Sigmoid colon (tissue), 7 donors: Measurements from ENCODE around the gene TRPM2. TPM values are rescaled to one million over a fixed set of nuclear protein-coding genes. Genes with fewer than 3 reads are reported as not detected.
"Not testable (repeated sequence)": the region's sequence is repeated elsewhere in the genome, so short reads cannot be mapped to it uniquely, and the experiment has no call there.

Experiments used
- DNase-seq: peaks from one replicate; pipeline ENCODE4 v3.0.0-alpha.2; 2019
- H3K27ac ChIP-seq, 4 donors: fragments of 200-600 bp; sonication (generic); one replicate each; pipeline ENCODE4 v1.5.1; 2016 to 2019; ENCODE audit warnings: mild to moderate bottlenecking in 1 of 4
- H3K27me3 ChIP-seq, 3 donors: fragments of 200-600 bp; sonication (generic); one replicate each; pipeline ENCODE4 v1.5.1; 2019; ENCODE audit warnings: mild to moderate bottlenecking in 1 of 3
- H3K36me3 ChIP-seq, 4 donors: fragments of 200-600 bp; sonication (generic); one replicate each; pipeline ENCODE4 v1.5.1; 2016 to 2019
- H3K4me1 ChIP-seq, 4 donors: fragments of 200-600 bp; sonication (generic); one replicate each; pipeline ENCODE4 v1.5.1; 2017 to 2019
- H3K4me3 ChIP-seq, 4 donors: fragments of 200-600 bp; sonication (generic); one replicate each; pipeline ENCODE4 v1.5.1; 2017 to 2019; ENCODE audit warnings: mild to moderate bottlenecking in 2 of 4, moderate library complexity in 1 of 4
- H3K9me3 ChIP-seq, 4 donors: fragments of 200-600 bp in 3 of 4; sonication (generic) in 3 of 4; one replicate each; pipeline versions ENCODE4 v1.5.1 to v1.6.1; 2013 to 2019
- EP300 ChIP-seq, 4 donors: sonication (generic); formaldehyde crosslinking; IDR thresholded peaks; one replicate each; pipeline ENCODE4 v1.6.1; 2017; ENCODE audit warnings: antibody characterized with exemption in 4 of 4
- POLR2A ChIP-seq, 2 donors: fragments of 450-650 bp; IDR thresholded peaks; one replicate each; pipeline ENCODE4 v1.6.1; 2016; ENCODE audit warnings: antibody characterized with exemption in 2 of 2, mild to moderate bottlenecking in 2 of 2, moderate library complexity in 2 of 2
- POLR2AphosphoS5 ChIP-seq, 4 donors: sonication (generic); formaldehyde crosslinking; IDR thresholded peaks; one replicate each; pipeline ENCODE4 v1.6.1; 2017; ENCODE audit warnings: antibody characterized with exemption in 4 of 4
- WGBS, 2 donors: extraction: QIAGEN DNeasy Blood & Tissue Kit; methylation state at CpG; one replicate each; pipeline ENCODE4 v1.1.7; 2013; 5-methylcytosine and 5-hydroxymethylcytosine counted together
- intact Hi-C: fragments of 100-400 bp; cut with DNase I; formaldehyde crosslinking; loops from one replicate; pipeline ENCODE4 v1.15.1; 2023
- polyA plus RNA-seq, 3 donors: library from polyadenylated mRNA; stranded (reverse); fragments of 200-250 nt; gene quantifications; one replicate each; pipeline ENCODE4 v1.2.3, GENCODE V29; 2013
- total RNA-seq, 4 donors: library from RNA; depleted of rRNA; stranded (reverse); fragments of >200 nt; gene quantifications; one replicate each; pipeline ENCODE4 v1.1.0, GENCODE V29; 2016
- TF ChIP-seq, protein P1 (sequence below), 4 experiments: fragments of 450-650 bp in 3 of 4; fragments of 200-600 bp in 1 of 4; IDR thresholded peaks; one replicate each; pipeline ENCODE4 v1.5.1; 2016 to 2019; ENCODE audit warnings: antibody characterized with exemption in 4 of 4, mild to moderate bottlenecking in 3 of 4, moderate library complexity in 2 of 4
- donor health status: healthy with polysubstance abuse.
- donor health status: Bipolar disorder and iron deficiency.
- donor health status: healthy.

TRPM2 gene
- total and polyA plus RNA-seq, 7 donors = 1.6 to 4.9 (median 3.4) TPM

DNA sequence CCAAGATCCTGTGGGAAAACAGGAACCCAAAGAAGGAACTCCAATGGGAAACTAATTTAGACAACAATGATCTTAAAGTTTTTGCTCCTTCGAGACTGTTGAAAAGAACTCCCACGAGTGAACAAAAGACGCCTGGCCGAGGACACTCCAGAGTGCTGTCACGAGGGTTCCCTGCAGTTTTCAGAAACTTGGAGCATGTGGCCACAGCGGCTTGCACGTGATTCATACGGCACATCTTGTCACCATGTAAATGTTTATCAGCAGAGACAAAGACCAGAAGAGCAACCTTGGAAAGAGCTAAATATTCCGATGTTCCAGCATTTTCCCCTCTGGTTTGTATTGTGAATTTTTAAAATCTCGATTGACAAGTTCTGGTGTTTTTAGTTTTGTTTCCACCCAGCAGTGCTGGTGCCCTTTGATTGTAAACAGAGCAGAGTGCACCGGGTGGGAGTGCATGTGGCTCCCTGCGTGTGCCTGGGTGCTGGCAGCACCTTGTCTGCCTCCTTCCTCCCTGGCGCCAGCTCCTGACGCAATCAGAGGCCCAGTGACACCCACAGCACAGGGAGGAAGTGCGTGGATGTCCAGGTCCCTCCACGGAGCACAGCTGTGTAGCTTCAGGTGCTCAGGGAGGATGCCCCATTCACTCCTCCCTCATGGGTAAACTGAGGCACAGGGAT, 124.8 kb downstream of the TRPM2 start:
- H3K4me3 ChIP-seq = no peak overlapping the region
- no peak for DNase-seq
- intact Hi-C loops = no loop called here
- H3K27me3 ChIP-seq = no peaks in the 10 kb centered on the region
- H3K9me3 ChIP-seq = no peaks in the 10 kb centered on the region
- H3K36me3 ChIP-seq = no peaks in the 10 kb centered on the region
- TF ChIP-seq EP300 (IDR thresholded peaks at IDR 0.05) (peak in 1 of 4 donors; percentile 58), POLR2AphosphoS5 (IDR thresholded peaks at IDR 0.05) (peak in 2 of 4 donors; percentile 58 to 74), POLR2A (IDR thresholded peaks at IDR 0.05) (no peak)
- TF ChIP-seq, protein P1, sequence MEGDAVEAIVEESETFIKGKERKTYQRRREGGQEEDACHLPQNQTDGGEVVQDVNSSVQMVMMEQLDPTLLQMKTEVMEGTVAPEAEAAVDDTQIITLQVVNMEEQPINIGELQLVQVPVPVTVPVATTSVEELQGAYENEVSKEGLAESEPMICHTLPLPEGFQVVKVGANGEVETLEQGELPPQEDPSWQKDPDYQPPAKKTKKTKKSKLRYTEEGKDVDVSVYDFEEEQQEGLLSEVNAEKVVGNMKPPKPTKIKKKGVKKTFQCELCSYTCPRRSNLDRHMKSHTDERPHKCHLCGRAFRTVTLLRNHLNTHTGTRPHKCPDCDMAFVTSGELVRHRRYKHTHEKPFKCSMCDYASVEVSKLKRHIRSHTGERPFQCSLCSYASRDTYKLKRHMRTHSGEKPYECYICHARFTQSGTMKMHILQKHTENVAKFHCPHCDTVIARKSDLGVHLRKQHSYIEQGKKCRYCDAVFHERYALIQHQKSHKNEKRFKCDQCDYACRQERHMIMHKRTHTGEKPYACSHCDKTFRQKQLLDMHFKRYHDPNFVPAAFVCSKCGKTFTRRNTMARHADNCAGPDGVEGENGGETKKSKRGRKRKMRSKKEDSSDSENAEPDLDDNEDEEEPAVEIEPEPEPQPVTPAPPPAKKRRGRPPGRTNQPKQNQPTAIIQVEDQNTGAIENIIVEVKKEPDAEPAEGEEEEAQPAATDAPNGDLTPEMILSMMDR (IDR thresholded peaks at IDR 0.05) = no peak
- WGBS, 2 donors = 76 to 78% methylated on average over 16 of the region's 16 CpGs
- H3K27ac ChIP-seq = peak overlapping the region in 3 of 4 donors; percentile 7 to 75 (median 54)
- H3K4me1 ChIP-seq = peaks cover 0 to 22% (median 8%) of the 10 kb centered on the region in 4 donors

DNA sequence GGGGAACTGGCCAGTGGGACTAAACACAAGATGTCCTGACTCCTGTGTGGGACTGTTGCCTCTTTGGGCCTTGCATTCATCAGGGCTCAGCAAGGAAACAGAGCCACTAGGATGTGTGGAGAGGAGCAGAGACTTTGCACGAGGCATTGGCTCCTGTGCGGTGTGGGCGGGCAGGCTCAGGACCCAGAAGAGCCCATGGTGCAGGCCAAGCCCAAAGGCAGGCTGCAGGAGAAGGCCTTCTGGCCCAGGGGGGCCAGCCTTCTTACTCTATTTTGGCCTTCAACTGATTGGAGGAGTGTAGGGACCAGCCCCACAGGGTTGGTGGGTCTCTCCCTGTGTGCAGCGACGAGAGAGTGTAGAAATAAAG, 125.4 kb downstream of the TRPM2 start:
- WGBS, 2 donors = 92% methylated on average over 5 of the region's 5 CpGs
- intact Hi-C loops = no loop called here
- peaks cover 0 to 4% (median 0%) of the 10 kb centered on the region in 3 donors for H3K27me3 ChIP-seq

DNA sequence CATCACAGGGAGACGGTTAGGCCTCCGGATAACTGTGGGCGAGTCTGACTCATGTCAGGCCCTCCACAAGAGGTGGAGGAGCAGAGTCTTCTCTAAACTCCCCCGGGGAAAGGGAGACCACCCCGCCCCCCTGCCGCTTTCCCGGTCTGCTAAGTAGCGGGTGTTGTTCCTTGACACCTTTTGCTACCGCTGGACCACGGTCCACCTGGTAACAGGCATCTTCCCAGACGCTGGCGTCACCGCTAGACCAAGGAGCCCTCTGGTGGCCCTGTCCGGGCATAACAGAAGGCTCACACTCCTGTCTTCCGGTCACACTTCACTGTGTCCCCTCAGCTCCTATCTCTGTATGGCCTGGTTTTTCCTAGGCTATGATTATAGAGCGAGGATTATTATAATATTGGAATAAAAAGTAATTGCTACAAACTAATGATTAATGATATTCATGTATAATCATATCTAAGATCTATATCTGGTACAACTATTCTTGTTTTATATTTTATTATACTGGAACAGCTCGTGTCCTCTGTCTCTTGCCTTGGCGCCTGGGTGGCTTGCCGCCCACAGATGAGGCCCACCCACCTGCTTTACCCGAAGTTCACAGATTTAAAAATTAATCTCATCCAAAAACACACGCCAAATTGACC, 126.3 kb downstream of the TRPM2 start:
- DNase-seq, intact Hi-C loops, H3K4me3 ChIP-seq, H3K36me3 ChIP-seq, H3K27me3 ChIP-seq, H3K9me3 ChIP-seq: not testable (repeated sequence)
- TF ChIP-seq, protein P1 (IDR thresholded peaks at IDR 0.05) = peak; percentile 27 to 73 (median 72)
- H3K4me1 ChIP-seq = peaks cover 0 to 22% (median 8%) of the 10 kb centered on the region in 4 donors
- 44% methylated on average over 21 of the region's 21 CpGs for WGBS, 2 donors
- H3K27ac ChIP-seq = peak overlapping the region in 1 of 4 donors; percentile 75

More for the DNA sequence above, 125.4 kb downstream of the TRPM2 start:
- DNase-seq = no peak
- Histone ChIP-seq H3K27ac (peak overlapping the region in 3 of 4 donors; percentile 7 to 75 (median 54)), H3K36me3 (no peaks in the 10 kb centered on the region), H3K9me3 (no peaks in the 10 kb centered on the region), H3K4me1 (peaks cover 0 to 22% (median 8%) of the 10 kb centered on the region in 4 donors), H3K4me3 (no peak overlapping the region)
- TF ChIP-seq EP300 (IDR thresholded peaks at IDR 0.05) = no peak

DNA sequence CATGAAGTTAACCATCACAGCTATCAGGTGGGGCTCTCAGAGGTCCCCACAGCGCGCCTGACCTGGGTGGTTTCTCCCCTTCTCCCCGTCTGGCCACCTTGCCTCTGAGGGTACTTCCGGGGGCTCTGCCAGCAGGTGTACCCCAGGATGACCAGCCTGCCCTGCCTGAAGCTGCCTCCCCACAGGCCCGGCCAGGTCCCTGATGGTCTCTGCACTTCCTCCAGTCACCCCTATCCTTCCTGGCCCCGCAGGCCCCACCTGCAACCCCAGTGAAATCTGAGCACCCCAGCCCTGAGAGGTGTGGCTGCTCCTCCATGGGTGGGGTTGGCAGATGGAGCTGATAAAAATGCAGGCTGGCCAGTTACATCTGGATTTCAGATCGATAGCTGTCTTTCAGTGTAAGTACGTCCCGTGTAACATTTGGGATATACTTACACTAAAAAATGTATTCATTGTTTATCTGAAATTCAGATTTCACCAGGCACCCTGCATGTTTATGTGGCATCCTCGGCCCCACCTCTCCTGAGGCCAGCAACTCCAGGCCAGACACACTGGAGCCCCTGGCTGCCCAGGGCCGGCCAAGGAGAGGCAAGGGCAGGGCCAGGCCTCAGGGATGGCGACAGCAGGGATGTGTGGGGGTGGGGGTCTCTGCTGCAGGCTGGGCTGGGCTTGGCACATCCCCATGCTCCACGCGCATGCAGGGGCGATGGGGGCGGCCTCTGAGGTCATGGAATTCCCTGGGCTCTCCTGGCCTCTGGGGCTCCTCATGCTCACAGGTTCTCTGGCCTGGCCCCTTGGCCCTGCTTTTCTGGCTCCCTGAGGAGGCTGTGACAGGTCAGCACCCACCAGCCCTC, 127.0 kb downstream of the TRPM2 start:
- 84% methylated on average over 16 of the region's 16 CpGs for WGBS, 2 donors
- no peak overlapping the region for H3K27ac ChIP-seq

More for the DNA sequence above, 127.0 kb downstream of the TRPM2 start:
- Histone ChIP-seq H3K4me1 (peaks cover 0 to 22% (median 8%) of the 10 kb centered on the region in 4 donors), H3K27me3 (peaks cover 0 to 5% (median 0%) of the 10 kb centered on the region in 3 donors), H3K9me3 (no peaks in the 10 kb centered on the region), H3K4me3 (no peak overlapping the region), H3K36me3 (no peaks in the 10 kb centered on the region)
- DNase-seq = no peak
- no peak for TF ChIP-seq EP300 (IDR thresholded peaks at IDR 0.05)
- TF ChIP-seq, protein P1 (IDR thresholded peaks at IDR 0.05) = no peak
- no peak for TF ChIP-seq POLR2A (IDR thresholded peaks at IDR 0.05)
- TF ChIP-seq POLR2AphosphoS5 (IDR thresholded peaks at IDR 0.05) = no peak
- intact Hi-C loops = no loop called here
